SK-N-SH (cell line): Measurements from ENCODE around the gene TRRAP. TPM values are rescaled to one million over a fixed set of nuclear protein-coding genes. Genes with fewer than 3 reads are reported as not detected.

Experiments
- CTCF ChIA-PET: fragments of 300-600, 350-600 bp; formaldehyde crosslinking; extraction: SDS; loops from one replicate; lab custom pipeline; 2021; lab: Yijun Ruan, JAX
- POLR2A ChIA-PET: fragments of 350-600 bp; sonication (Branson Sonifier 250); formaldehyde crosslinking; extraction: SDS; loops from one replicate; lab custom pipeline; 2020; ENCODE audit warnings: antibody characterized with exemption, inconsistent platforms; lab: Yijun Ruan, JAX
- DNase-seq: peaks from one replicate; pipeline ENCODE4 v3.0.0; 2012
- H2AFZ ChIP-seq: fragments of 200-600 bp; sonication (generic); 2 replicates; pipeline ENCODE4 v1.8.1; 2016; ENCODE audit warnings: antibody characterized with exemption, mild to moderate bottlenecking, low read depth
- H3F3A ChIP-seq: fragments of 200-600 bp; sonication (generic); replicated peaks from 2 replicates; pipeline ENCODE3; 2016; ENCODE audit warnings: antibody characterized with exemption, mild to moderate bottlenecking; ENCODE audit not compliant: insufficient read depth
- H3K27ac ChIP-seq, 2 experiments: fragments of 200-500 bp in 1 of 2; fragments of 200-600 bp in 1 of 2; sonication (Bioruptor generic) in 1 of 2; sonication (generic), shearing (Covaris generic) in 1 of 2; 2 replicates each; pipeline versions ENCODE4 v1.5.1 to v1.6.1; 2014 to 2016; ENCODE audit warnings: low read depth in 2 of 2, inconsistent platforms in 1 of 2, low read length in 1 of 2, mild to moderate bottlenecking in 1 of 2, mixed read lengths in 1 of 2
- H3K27me3 ChIP-seq: fragments of 200-600 bp; sonication (generic), shearing (Covaris generic); 2 replicates; pipeline ENCODE4 v1.6.1; 2016; ENCODE audit warnings: mixed run types; ENCODE audit not compliant: insufficient read depth
- H3K36me3 ChIP-seq, 2 experiments: fragments of 200-500 bp in 1 of 2; fragments of 200-600 bp in 1 of 2; sonication (Bioruptor generic) in 1 of 2; sonication (generic) in 1 of 2; replicated peaks in 1 of 2; 2 replicates each; pipeline versions ENCODE3 to v1.5.1; 2014 to 2016; ENCODE audit warnings: low read length in 1 of 2, mild to moderate bottlenecking in 1 of 2; ENCODE audit not compliant: insufficient read depth in 2 of 2, control insufficient read depth in 1 of 2
- H3K4me1 ChIP-seq, 2 experiments: fragments of 200-500 bp in 1 of 2; fragments of 200-600 bp in 1 of 2; sonication (Bioruptor generic) in 1 of 2; sonication (generic), shearing (Covaris generic) in 1 of 2; 2 replicates each; pipeline versions ENCODE4 v1.5.1 to v1.6.1; 2014 to 2016; ENCODE audit warnings: low read depth in 1 of 2, low read length in 1 of 2, mixed run types in 1 of 2; ENCODE audit not compliant: insufficient read depth in 2 of 2, control insufficient read depth in 1 of 2
- H3K4me2 ChIP-seq: fragments of 200-600 bp; sonication (generic), shearing (Covaris generic); 2 replicates; pipeline ENCODE4 v1.6.1; 2017; ENCODE audit warnings: mixed run types
- H3K4me3 ChIP-seq, 2 experiments: fragments of 200-500 bp in 1 of 2; fragments of 200-600 bp in 1 of 2; sonication (Bioruptor generic) in 1 of 2; sonication (generic), shearing (Covaris generic) in 1 of 2; 2 replicates each; pipeline versions ENCODE4 v1.5.1 to v1.8.1; 2014 to 2016; ENCODE audit warnings: low read depth in 2 of 2, inconsistent platforms in 1 of 2, low read length in 1 of 2, mild to moderate bottlenecking in 1 of 2, mixed read lengths in 1 of 2, moderate library complexity in 1 of 2
- H3K79me2 ChIP-seq: fragments of 200-600 bp; sonication (generic); 2 replicates; pipeline ENCODE4 v1.8.1; 2017; ENCODE audit warnings: mild to moderate bottlenecking; ENCODE audit not compliant: insufficient read depth
- H3K9ac ChIP-seq: fragments of 200-600 bp; sonication (generic); 2 replicates; pipeline ENCODE4 v1.6.1; 2017; ENCODE audit warnings: mixed run types
- H3K9me2 ChIP-seq: fragments of 200-600 bp; sonication (generic); 2 replicates; pipeline ENCODE4 v1.6.1; 2017; ENCODE audit warnings: mixed run types
- H3K9me3 ChIP-seq: fragments of 200-600 bp; sonication (generic); 2 replicates; pipeline ENCODE4 v1.6.1; 2017; ENCODE audit warnings: mixed run types, mild to moderate bottlenecking, moderate library complexity
- H4K20me1 ChIP-seq: fragments of 200-600 bp; sonication (generic); 2 replicates; pipeline ENCODE4 v1.6.1; 2017; ENCODE audit warnings: mild to moderate bottlenecking, mixed run types; ENCODE audit not compliant: insufficient read depth
- EP300 ChIP-seq, 2 experiments: IDR thresholded peaks; 2 replicates each; pipeline versions ENCODE4 v1.4.0 to v1.6.1; 2012; ENCODE audit warnings: borderline replicate concordance in 1 of 2, low read depth in 1 of 2, low read length in 1 of 2
- FOSL2 ChIP-seq: IDR thresholded peaks from 2 replicates; pipeline ENCODE4 v1.4.0; 2012; ENCODE audit warnings: low read depth, mild to moderate bottlenecking, moderate library complexity, borderline replicate concordance
- FOXJ3 ChIP-seq: sonication (generic); formaldehyde crosslinking; IDR thresholded peaks from 2 replicates; pipeline ENCODE4 v1.5.1; 2020; ENCODE audit warnings: mild to moderate bottlenecking, missing genetic modification reagents
- FOXM1 ChIP-seq: IDR thresholded peaks from 2 replicates; pipeline ENCODE4 v1.4.0; 2012; ENCODE audit warnings: low read depth, mild to moderate bottlenecking
- IRF3 ChIP-seq: fragments of 150-350 bp; IDR thresholded peaks from 2 replicates; pipeline ENCODE4 v1.6.1; 2016; ENCODE audit warnings: mild to moderate bottlenecking, low read depth, low read length
- JUND ChIP-seq: IDR thresholded peaks from 2 replicates; pipeline ENCODE4 v1.4.0; 2012
- MXI1 ChIP-seq: IDR thresholded peaks from 2 replicates; pipeline ENCODE4 v1.6.1; 2012; ENCODE audit warnings: mild to moderate bottlenecking, low read depth, low read length, improper control_type of control experiment
- NFIC ChIP-seq: IDR thresholded peaks from 2 replicates; pipeline ENCODE4 v1.4.0; 2012; ENCODE audit warnings: borderline replicate concordance
- PBX3 ChIP-seq: IDR thresholded peaks from 2 replicates; pipeline ENCODE4; 2012
- RFX5 ChIP-seq: IDR thresholded peaks from 2 replicates; pipeline ENCODE4 v1.6.1; 2012; ENCODE audit warnings: mild to moderate bottlenecking, improper control_type of control experiment, low read length
- YY1 ChIP-seq: IDR thresholded peaks from 2 replicates; pipeline ENCODE4 v1.4.0; 2012; ENCODE audit warnings: low read depth, mild to moderate bottlenecking
- WGBS: methylation state at CpG from one replicate; pipeline ENCODE4 v1.1.6; 2017; ENCODE audit warnings: low lambda C conversion rate; 5-methylcytosine and 5-hydroxymethylcytosine counted together
- polyA plus RNA-seq, 3 experiments: library from polyadenylated mRNA; depleted of rRNA; stranded (reverse); fragments of >200 nt; gene quantifications; 2 replicates each; pipeline ENCODE4 v1.2.3, GENCODE V29; 2012
- TF ChIP-seq, protein P1 (sequence below): IDR thresholded peaks from 2 replicates; pipeline ENCODE4 v1.6.1; 2012; ENCODE audit warnings: mild to moderate bottlenecking, low read depth, low read length, moderate library complexity
- TF ChIP-seq, protein P2 (sequence below): fragments of 150-350 bp; IDR thresholded peaks from 2 replicates; pipeline ENCODE4 v1.6.1; 2017; ENCODE audit warnings: antibody characterized with exemption, low read length, low read depth, borderline replicate concordance
- TF ChIP-seq, protein P3 (sequence below): fragments of 200-600 bp; sonication (generic); IDR thresholded peaks from 2 replicates; pipeline ENCODE4 v1.6.1; 2017; ENCODE audit warnings: antibody characterized with exemption, mild to moderate bottlenecking, moderate library complexity

Gene TRRAP
- polyA plus RNA-seq, 1 of the 3 experiments (the other 2 are of a cell fraction) = 24.9 TPM

DNA sequence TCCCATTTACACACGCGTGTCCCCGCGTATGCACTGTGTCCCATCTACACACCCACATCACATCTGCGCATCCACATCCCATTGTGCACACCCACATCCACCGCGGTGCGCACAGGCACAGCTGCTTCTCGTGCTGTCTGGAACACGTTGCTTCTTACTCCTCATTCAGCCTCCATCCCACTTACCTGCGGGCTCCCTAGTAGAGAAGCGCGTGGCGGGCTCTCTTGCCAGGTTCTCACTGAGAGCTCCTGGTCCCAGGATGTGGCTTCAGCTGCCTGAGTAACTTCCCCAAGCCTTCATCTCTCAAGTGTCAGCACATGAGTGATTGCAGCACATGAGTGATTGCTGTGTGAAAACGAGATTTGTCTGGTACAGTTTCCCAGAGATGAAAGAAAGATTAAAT lies 117.8 kb downstream of the TRRAP start:
- no peak overlapping the region for H3K9ac ChIP-seq
- H3K4me3 ChIP-seq = no peak overlapping the region
- no peak overlapping the region for H3K4me2 ChIP-seq
- peaks cover 0 to 2% of the 10 kb centered on the region in 2 experiments; a peak in 1 of 4 replicates for H3K4me1 ChIP-seq
- H4K20me1 ChIP-seq = no peaks in the 10 kb centered on the region
- POLR2A ChIA-PET = no interaction called here
- TF ChIP-seq, protein P1, sequence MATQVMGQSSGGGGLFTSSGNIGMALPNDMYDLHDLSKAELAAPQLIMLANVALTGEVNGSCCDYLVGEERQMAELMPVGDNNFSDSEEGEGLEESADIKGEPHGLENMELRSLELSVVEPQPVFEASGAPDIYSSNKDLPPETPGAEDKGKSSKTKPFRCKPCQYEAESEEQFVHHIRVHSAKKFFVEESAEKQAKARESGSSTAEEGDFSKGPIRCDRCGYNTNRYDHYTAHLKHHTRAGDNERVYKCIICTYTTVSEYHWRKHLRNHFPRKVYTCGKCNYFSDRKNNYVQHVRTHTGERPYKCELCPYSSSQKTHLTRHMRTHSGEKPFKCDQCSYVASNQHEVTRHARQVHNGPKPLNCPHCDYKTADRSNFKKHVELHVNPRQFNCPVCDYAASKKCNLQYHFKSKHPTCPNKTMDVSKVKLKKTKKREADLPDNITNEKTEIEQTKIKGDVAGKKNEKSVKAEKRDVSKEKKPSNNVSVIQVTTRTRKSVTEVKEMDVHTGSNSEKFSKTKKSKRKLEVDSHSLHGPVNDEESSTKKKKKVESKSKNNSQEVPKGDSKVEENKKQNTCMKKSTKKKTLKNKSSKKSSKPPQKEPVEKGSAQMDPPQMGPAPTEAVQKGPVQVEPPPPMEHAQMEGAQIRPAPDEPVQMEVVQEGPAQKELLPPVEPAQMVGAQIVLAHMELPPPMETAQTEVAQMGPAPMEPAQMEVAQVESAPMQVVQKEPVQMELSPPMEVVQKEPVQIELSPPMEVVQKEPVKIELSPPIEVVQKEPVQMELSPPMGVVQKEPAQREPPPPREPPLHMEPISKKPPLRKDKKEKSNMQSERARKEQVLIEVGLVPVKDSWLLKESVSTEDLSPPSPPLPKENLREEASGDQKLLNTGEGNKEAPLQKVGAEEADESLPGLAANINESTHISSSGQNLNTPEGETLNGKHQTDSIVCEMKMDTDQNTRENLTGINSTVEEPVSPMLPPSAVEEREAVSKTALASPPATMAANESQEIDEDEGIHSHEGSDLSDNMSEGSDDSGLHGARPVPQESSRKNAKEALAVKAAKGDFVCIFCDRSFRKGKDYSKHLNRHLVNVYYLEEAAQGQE = no peak
- TF ChIP-seq, protein P2, sequence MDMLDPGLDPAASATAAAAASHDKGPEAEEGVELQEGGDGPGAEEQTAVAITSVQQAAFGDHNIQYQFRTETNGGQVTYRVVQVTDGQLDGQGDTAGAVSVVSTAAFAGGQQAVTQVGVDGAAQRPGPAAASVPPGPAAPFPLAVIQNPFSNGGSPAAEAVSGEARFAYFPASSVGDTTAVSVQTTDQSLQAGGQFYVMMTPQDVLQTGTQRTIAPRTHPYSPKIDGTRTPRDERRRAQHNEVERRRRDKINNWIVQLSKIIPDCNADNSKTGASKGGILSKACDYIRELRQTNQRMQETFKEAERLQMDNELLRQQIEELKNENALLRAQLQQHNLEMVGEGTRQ = no peak
- TF ChIP-seq FOXM1 (no peak), NFIC (no peak), JUND (no peak), MXI1 (no peak), YY1 (no peak), EP300 (IDR thresholded peaks at IDR 0.05; ENCODE audit: borderline replicate concordance in 1 of 2, low read depth in 1 of 2, low read length in 1 of 2) (no peak), IRF3 (no peak), RFX5 (no peak), PBX3 (no peak), FOXJ3 (CRISPR knock-in tag) (no peak), FOSL2 (no peak)
- TF ChIP-seq, protein P3, sequence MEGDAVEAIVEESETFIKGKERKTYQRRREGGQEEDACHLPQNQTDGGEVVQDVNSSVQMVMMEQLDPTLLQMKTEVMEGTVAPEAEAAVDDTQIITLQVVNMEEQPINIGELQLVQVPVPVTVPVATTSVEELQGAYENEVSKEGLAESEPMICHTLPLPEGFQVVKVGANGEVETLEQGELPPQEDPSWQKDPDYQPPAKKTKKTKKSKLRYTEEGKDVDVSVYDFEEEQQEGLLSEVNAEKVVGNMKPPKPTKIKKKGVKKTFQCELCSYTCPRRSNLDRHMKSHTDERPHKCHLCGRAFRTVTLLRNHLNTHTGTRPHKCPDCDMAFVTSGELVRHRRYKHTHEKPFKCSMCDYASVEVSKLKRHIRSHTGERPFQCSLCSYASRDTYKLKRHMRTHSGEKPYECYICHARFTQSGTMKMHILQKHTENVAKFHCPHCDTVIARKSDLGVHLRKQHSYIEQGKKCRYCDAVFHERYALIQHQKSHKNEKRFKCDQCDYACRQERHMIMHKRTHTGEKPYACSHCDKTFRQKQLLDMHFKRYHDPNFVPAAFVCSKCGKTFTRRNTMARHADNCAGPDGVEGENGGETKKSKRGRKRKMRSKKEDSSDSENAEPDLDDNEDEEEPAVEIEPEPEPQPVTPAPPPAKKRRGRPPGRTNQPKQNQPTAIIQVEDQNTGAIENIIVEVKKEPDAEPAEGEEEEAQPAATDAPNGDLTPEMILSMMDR = no peak
- CTCF ChIA-PET = interaction anchor here (0.5 to 2.6 kb wide), 3 partner anchors 15 to 45 kb away, joined by 4 to 8 read pairs (median 6); no protein-coding TSS in a partner anchor
- peaks cover 4% of the 10 kb centered on the region for H3F3A ChIP-seq
- WGBS = 93% methylated on average over 15 of the region's 15 CpGs
- H3K27me3 ChIP-seq = no peaks in the 10 kb centered on the region
- H3K9me3 ChIP-seq = no peaks in the 10 kb centered on the region
- DNase-seq = no peak
- H3K27ac ChIP-seq = no peak overlapping the region
- no peak overlapping the region for H2AFZ ChIP-seq
- no peaks in the 10 kb centered on the region for H3K79me2 ChIP-seq
- peaks cover 61 to 93% of the 10 kb centered on the region in 2 experiments for H3K36me3 ChIP-seq
- H3K9me2 ChIP-seq = no peaks in the 10 kb centered on the region
